ENCODE results near the gene EMD.

The EMD gene

DNA sequence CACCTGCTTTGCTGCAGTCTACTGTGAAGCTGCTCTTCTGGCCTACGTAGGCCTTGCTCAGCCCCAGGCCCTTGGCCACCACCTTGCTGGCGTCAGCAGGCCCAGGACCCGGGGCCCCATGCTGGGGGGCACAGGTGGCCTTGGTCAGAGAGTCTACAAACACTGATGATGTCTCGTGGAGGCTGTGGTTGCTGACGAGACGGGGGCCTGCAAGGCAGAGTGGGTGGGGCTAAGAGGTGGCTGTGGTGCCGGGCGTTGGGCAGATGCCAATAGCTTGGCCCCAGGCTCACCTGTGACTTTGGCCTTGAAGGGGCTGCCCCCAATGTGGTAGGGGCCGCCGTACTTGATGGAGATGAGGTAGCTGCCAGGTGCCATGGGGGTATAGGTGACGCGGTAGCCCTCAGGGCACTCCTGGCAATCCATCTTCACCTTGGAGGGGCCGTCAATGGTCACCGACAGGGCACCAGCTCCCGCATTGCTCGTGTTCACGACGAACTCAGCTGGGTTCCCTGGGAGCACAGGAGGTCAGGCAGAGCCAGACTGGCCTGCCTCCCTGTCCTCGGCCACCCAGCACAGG lies 29.6 kb upstream of the EMD start:
- no peak overlapping the region for H3K27ac ChIP-seq (ENCODE audit: low read depth, low read length)
- H2AFZ ChIP-seq (ENCODE audit: low read length, unreplicated experiment): no peak overlapping the region
- peaks cover 6% of the 10 kb centered on the region for H3K4me1 ChIP-seq (ENCODE audit: control insufficient read depth, insufficient read depth, low read length, unreplicated experiment)
- H3K4me3 ChIP-seq (ENCODE audit: low read depth, low read length): no peak overlapping the region
- no peaks in the 10 kb centered on the region for H3K36me3 ChIP-seq (ENCODE audit: insufficient read depth, low read length)
- H3K79me2 ChIP-seq (ENCODE audit: control insufficient read depth, insufficient read depth, low read length, unreplicated experiment): no peaks in the 10 kb centered on the region
- no peaks in the 10 kb centered on the region for H3K27me3 ChIP-seq (ENCODE audit: insufficient read depth, low read length)

GRCh38 chrX:154349979-154350378 lies 29.1 kb upstream of the EMD start:
- H3K27me3 ChIP-seq (ENCODE audit: insufficient read depth, low read length): no peaks in the 10 kb centered on the region

DNA sequence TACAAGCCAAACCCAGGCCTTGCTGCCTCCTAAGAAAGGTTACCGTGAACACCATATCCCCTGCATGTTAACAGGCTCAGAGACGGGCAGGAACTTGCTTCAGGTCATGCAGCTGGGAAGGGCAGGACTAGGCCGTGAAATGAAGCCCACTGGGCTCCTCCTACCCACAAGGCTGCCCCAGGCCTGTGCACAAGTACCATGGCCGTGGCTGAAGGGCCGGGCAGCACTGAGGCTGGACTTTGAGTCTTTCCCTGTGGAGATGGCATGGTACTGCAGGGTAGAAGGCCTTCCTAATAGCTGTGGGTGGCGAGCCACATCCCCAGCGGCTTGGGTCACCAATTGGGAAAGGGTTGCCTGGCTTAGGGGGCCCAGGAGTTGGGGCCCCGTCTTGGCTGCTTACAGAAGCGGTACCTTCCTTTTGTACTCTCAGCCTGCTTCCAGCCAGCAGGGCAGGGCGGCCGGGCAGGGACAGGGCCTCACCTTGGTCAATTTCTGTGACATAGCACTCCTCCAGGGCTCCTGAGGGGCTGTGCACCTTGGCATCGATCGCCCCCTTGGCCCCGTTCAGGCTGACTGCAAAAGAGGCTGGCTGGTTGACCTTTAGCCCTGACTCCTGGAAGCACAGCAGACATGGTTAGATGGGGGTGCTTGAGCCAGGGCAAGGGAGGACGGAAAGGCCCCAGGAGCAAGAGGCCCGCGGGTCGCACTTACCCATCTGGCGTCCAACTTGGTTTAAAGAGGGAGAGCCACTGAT lies 28.5 kb upstream of the EMD start:
- no peaks in the 10 kb centered on the region for H3K36me3 ChIP-seq (ENCODE audit: insufficient read depth, low read length)
- H2AFZ ChIP-seq (ENCODE audit: low read length, unreplicated experiment): no peak overlapping the region
- H3K27ac ChIP-seq (ENCODE audit: low read depth, low read length): no peak overlapping the region
- no peaks in the 10 kb centered on the region for H3K79me2 ChIP-seq (ENCODE audit: control insufficient read depth, insufficient read depth, low read length, unreplicated experiment)
- H3K4me1 ChIP-seq (ENCODE audit: control insufficient read depth, insufficient read depth, low read length, unreplicated experiment): peaks cover 6% of the 10 kb centered on the region
- H3K4me3 ChIP-seq (ENCODE audit: low read depth, low read length): no peak overlapping the region
- no peaks in the 10 kb centered on the region for H3K27me3 ChIP-seq (ENCODE audit: insufficient read depth, low read length)

More at GRCh38 chrX:154349979-154350378, 29.1 kb upstream of the EMD start:
- Histone ChIP-seq H3K4me3 (ENCODE audit: low read depth, low read length) (no peak overlapping the region), H3K36me3 (ENCODE audit: insufficient read depth, low read length) (no peaks in the 10 kb centered on the region), H3K27ac (ENCODE audit: low read depth, low read length) (no peak overlapping the region), H3K4me1 (ENCODE audit: control insufficient read depth, insufficient read depth, low read length, unreplicated experiment) (peaks cover 6% of the 10 kb centered on the region), H2AFZ (ENCODE audit: low read length, unreplicated experiment) (no peak overlapping the region), H3K79me2 (ENCODE audit: control insufficient read depth, insufficient read depth, low read length, unreplicated experiment) (no peaks in the 10 kb centered on the region)

DNA sequence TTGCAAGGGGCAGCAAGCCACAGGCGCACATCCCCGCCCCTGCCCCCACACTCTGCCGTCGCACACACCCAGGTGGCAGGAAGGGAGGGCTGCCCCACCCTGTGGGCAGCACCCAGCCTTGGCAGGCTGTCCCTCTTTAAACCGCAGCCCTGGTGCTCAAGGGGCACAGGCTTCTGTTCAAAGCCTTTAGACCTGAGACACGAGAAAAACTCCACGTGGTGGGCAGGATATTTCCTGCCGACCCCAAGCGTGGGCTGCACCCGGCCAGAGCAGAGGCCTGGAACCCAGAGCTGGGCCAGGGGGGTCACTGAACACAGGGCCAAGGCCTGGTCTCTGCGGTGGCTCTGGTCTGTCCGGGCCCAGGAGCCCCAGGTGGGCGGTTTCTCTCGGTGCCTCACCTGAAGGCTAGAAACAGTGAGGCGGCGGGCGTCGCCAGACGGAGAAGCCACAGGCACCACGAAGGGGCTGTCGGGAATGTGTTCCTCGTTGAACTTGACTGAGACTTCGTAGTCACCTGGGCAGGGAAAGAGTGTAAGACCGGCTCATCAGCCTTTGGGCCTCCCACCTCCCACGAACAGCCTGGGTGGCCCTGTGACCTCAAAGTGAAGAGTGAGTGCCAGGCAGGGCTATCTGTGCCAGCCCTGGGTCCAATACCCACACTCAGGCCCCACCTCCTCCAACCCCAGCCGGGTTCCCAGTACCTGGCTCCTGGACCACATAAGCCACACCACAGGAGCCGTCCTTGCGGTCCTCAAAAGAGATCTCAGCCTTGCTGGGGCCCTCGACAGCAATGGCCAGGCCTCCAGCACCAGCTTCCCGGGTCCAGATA lies 27.7 kb upstream of the EMD start:
- H3K4me1 ChIP-seq (ENCODE audit: control insufficient read depth, insufficient read depth, low read length, unreplicated experiment): peaks cover 6% of the 10 kb centered on the region
- no peak overlapping the region for H3K4me3 ChIP-seq (ENCODE audit: low read depth, low read length)
- no peak overlapping the region for H2AFZ ChIP-seq (ENCODE audit: low read length, unreplicated experiment)
- H3K36me3 ChIP-seq (ENCODE audit: insufficient read depth, low read length): no peaks in the 10 kb centered on the region
- H3K79me2 ChIP-seq (ENCODE audit: control insufficient read depth, insufficient read depth, low read length, unreplicated experiment): no peaks in the 10 kb centered on the region
- no peak overlapping the region for H3K27ac ChIP-seq (ENCODE audit: low read depth, low read length)
- no peaks in the 10 kb centered on the region for H3K27me3 ChIP-seq (ENCODE audit: insufficient read depth, low read length)

GRCh38 chrX:154352012-154352401 lies 27.1 kb upstream of the EMD start:
- Histone ChIP-seq H3K27me3 (ENCODE audit: insufficient read depth, low read length) (no peaks in the 10 kb centered on the region), H3K36me3 (ENCODE audit: insufficient read depth, low read length) (no peaks in the 10 kb centered on the region), H3K4me3 (ENCODE audit: low read depth, low read length) (no peak overlapping the region), H3K27ac (ENCODE audit: low read depth, low read length) (no peak overlapping the region), H3K4me1 (ENCODE audit: control insufficient read depth, insufficient read depth, low read length, unreplicated experiment) (peaks cover 6% of the 10 kb centered on the region), H3K79me2 (ENCODE audit: control insufficient read depth, insufficient read depth, low read length, unreplicated experiment) (peaks cover 4% of the 10 kb centered on the region), H2AFZ (ENCODE audit: low read length, unreplicated experiment) (no peak overlapping the region)

DNA sequence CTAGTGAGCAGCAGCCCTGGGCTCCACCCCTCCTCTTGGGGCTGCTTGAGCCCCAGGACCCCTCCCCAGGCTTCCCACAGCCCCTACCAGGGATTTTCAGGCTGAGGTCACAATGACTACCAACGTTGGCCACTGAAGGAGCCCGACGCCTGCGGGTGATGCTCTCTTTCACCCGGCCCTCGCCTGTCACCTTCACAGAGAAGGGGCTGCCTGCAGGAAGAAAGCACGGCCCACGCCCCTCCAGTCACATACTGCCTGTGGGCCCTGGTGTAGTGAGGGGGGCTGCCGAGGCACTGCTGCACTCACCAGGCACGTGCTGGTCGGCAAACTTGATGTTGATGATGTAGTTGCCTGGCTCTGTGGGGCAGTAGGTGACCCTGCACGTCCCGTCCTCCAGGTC lies 26.6 kb upstream of the EMD start:
- Histone ChIP-seq H3K27ac (ENCODE audit: low read depth, low read length) (no peak overlapping the region), H3K79me2 (ENCODE audit: control insufficient read depth, insufficient read depth, low read length, unreplicated experiment) (peaks cover 7% of the 10 kb centered on the region), H3K4me3 (ENCODE audit: low read depth, low read length) (no peak overlapping the region), H2AFZ (ENCODE audit: low read length, unreplicated experiment) (no peak overlapping the region), H3K36me3 (ENCODE audit: insufficient read depth, low read length) (no peaks in the 10 kb centered on the region), H3K27me3 (ENCODE audit: insufficient read depth, low read length) (no peaks in the 10 kb centered on the region), H3K4me1 (ENCODE audit: control insufficient read depth, insufficient read depth, low read length, unreplicated experiment) (peaks cover 2% of the 10 kb centered on the region)

DNA sequence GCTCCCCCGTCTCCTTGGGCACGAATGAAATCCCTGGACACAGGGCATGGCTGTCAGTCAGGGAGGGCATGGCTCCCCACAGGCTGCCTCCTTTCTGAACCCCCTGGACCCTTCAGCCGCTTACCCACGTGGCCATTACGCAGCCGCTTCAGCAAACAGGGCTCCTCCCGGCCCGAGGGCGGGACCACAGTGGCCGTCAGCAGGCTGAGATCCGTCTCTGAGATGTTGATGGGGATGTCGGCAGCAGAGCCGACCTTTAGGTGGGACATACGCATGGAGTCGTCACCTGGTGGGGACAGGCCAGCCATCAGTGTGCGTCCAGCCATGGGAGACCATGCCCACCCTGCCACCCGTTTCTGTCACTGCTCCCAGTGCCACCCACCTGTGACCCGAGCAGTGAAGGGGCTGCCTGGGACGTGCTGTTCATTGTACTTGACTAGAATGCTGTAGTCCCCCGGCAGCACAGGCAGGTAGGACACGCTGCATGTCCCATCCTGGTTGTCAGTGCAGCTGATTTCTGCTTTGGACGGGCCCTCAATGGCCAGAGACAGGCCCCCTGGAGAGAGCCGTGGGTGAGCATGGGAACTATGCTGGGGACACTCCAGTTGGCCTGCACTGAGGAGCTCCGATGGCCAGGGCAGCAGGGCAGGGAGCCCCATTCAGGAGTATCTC lies 25.8 kb upstream of the EMD start:
- no peaks in the 10 kb centered on the region for H3K27me3 ChIP-seq (ENCODE audit: insufficient read depth, low read length)
- no peaks in the 10 kb centered on the region for H3K4me1 ChIP-seq (ENCODE audit: control insufficient read depth, insufficient read depth, low read length, unreplicated experiment)
- no peak overlapping the region for H3K27ac ChIP-seq (ENCODE audit: low read depth, low read length)
- no peak overlapping the region for H3K4me3 ChIP-seq (ENCODE audit: low read depth, low read length)
- H2AFZ ChIP-seq (ENCODE audit: low read length, unreplicated experiment): no peak overlapping the region
- H3K36me3 ChIP-seq (ENCODE audit: insufficient read depth, low read length): no peaks in the 10 kb centered on the region
- peaks cover 13% of the 10 kb centered on the region for H3K79me2 ChIP-seq (ENCODE audit: control insufficient read depth, insufficient read depth, low read length, unreplicated experiment)

GRCh38 chrX:154354013-154354412 lies 25.1 kb upstream of the EMD start:
- Histone ChIP-seq H3K36me3 (ENCODE audit: insufficient read depth, low read length) (0 out of 2 replicates have a peak, but pooled peaks cover 4% of the 10 kb centered on the region), H3K4me3 (ENCODE audit: low read depth, low read length) (no peak overlapping the region), H2AFZ (ENCODE audit: low read length, unreplicated experiment) (no peak overlapping the region)

DNA sequence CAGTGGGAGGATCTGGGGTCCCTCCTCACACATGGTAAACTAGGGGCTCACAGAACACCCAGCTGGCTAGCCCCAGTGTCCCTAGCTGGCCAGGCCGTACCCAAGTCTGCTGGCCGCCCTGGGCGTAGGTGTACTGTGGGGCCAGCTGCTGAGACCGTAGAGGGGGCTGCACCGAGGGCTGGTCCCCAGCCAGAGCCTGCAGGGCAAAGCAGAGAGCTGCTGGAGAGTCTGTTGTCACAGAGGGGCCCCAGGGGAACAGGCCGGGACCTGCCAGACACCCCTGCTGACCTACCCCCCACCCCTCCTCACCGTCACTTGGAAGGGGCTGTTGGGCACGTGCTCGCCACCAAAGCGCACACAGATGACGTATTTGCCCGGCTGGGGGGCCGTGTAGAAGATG lies 24.6 kb upstream of the EMD start:
- Histone ChIP-seq H3K36me3 (ENCODE audit: insufficient read depth, low read length) (0 out of 2 replicates have a peak, but pooled peaks cover 6% of the 10 kb centered on the region), H3K4me3 (ENCODE audit: low read depth, low read length) (no peak overlapping the region), H3K27me3 (ENCODE audit: insufficient read depth, low read length) (no peaks in the 10 kb centered on the region), H2AFZ (ENCODE audit: low read length, unreplicated experiment) (no peak overlapping the region), H3K4me1 (ENCODE audit: control insufficient read depth, insufficient read depth, low read length, unreplicated experiment) (no peaks in the 10 kb centered on the region), H3K79me2 (ENCODE audit: control insufficient read depth, insufficient read depth, low read length, unreplicated experiment) (peaks cover 23% of the 10 kb centered on the region), H3K27ac (ENCODE audit: low read depth, low read length) (no peak overlapping the region)

More at GRCh38 chrX:154354013-154354412, 25.1 kb upstream of the EMD start:
- Histone ChIP-seq H3K27ac (ENCODE audit: low read depth, low read length) (no peak overlapping the region), H3K79me2 (ENCODE audit: control insufficient read depth, insufficient read depth, low read length, unreplicated experiment) (peaks cover 18% of the 10 kb centered on the region), H3K4me1 (ENCODE audit: control insufficient read depth, insufficient read depth, low read length, unreplicated experiment) (no peaks in the 10 kb centered on the region), H3K27me3 (ENCODE audit: insufficient read depth, low read length) (no peaks in the 10 kb centered on the region)

- H3K79me2 ChIP-seq (ENCODE audit: control insufficient read depth, insufficient read depth, low read length, unreplicated experiment): peaks cover 30% of the 10 kb centered on the region
- H2AFZ ChIP-seq (ENCODE audit: low read length, unreplicated experiment): no peak overlapping the region
- H3K27me3 ChIP-seq (ENCODE audit: insufficient read depth, low read length): no peaks in the 10 kb centered on the region
- 0 out of 2 replicates have a peak, but pooled peaks cover 6% of the 10 kb centered on the region for H3K36me3 ChIP-seq (ENCODE audit: insufficient read depth, low read length)
- no peak overlapping the region for H3K4me3 ChIP-seq (ENCODE audit: low read depth, low read length)
- H3K27ac ChIP-seq (ENCODE audit: low read depth, low read length): no peak overlapping the region
- H3K4me1 ChIP-seq (ENCODE audit: control insufficient read depth, insufficient read depth, low read length, unreplicated experiment): no peaks in the 10 kb centered on the region
Observed at GRCh38 chrX:154355094-154355775, 23.9 kb upstream of the EMD start.

Measured in ACC112 (cell line).